BE2C (cell line): ENCODE measurements around the gene CAMSAP1.

Experiments used
- DNase-seq: peaks from one replicate; pipeline ENCODE4 v3.0.0-alpha.2; 2020
- H3K27me3 ChIP-seq: fragments of 250-450 bp; sonication (Bioruptor Pico); 2 replicates; pipeline ENCODE4 v1.5.1; 2020; ENCODE audit warnings: mild to moderate bottlenecking
- H3K36me3 ChIP-seq: fragments of 250-450 bp; sonication (Bioruptor Pico); 2 replicates; pipeline ENCODE4 v1.5.1; 2020; ENCODE audit warnings: mild to moderate bottlenecking
- H3K4me1 ChIP-seq: fragments of 250-450 bp; sonication (Bioruptor Pico); 2 replicates; pipeline ENCODE4 v1.5.1; 2020
- H3K4me3 ChIP-seq: 2 replicates; pipeline ENCODE4 v1.5.1; 2011; ENCODE audit warnings: low read depth, low read length
- H3K9me3 ChIP-seq: fragments of 250-450 bp; sonication (Bioruptor Pico); 2 replicates; pipeline ENCODE4 v1.5.1; 2020
- CTCF ChIP-seq: IDR thresholded peaks from 2 replicates; pipeline ENCODE4 v1.5.1; 2012; ENCODE audit warnings: mild to moderate bottlenecking, low read depth, low read length

CAMSAP1 gene

GRCh38 chr9:135910216-135910615, 2.9 kb upstream of the CAMSAP1 start:
- H3K4me1 ChIP-seq: peaks cover 5% of the 10 kb centered on the region; the same call in 1 of the 2 replicates
- no peaks in the 10 kb centered on the region; the same call in 1 of the 2 replicates for H3K9me3 ChIP-seq
- no peak for DNase-seq
- TF ChIP-seq CTCF: no peak
- no peak overlapping the region for H3K4me3 ChIP-seq
- peaks cover 30% of the 10 kb centered on the region for H3K36me3 ChIP-seq
- H3K27me3 ChIP-seq: no peaks in the 10 kb centered on the region

DNA sequence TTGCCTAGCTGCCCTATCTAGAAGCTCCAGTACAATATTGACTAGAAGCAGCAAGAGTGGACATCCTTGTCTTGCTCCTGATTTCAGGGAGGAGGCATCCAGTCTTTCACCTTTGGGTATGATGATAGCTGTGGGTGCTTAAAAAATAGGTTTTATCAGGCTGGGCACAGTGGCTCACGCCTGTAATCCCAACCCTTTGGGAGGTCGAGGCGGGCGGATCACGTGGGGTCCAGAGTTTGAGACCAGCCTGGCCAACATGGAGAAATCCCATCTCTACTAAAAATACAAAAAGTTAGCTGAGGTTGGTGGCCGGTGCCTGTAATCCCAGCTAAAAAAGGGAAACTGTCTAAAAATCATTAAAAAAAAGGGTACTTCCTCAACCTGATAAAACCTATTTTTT, 2.0 kb upstream of the CAMSAP1 start:
- no peak overlapping the region for H3K4me3 ChIP-seq
- no peaks in the 10 kb centered on the region for H3K27me3 ChIP-seq
- H3K36me3 ChIP-seq: peaks cover 30% of the 10 kb centered on the region
- peaks cover 5% of the 10 kb centered on the region; the same call in 1 of the 2 replicates for H3K4me1 ChIP-seq
- no peak for TF ChIP-seq CTCF
- H3K9me3 ChIP-seq: no peaks in the 10 kb centered on the region; the same call in 1 of the 2 replicates
- no peak for DNase-seq

GRCh38 chr9:135908754-135909204, 1.4 kb upstream of the CAMSAP1 start:
- Histone ChIP-seq H3K27me3 (no peaks in the 10 kb centered on the region), H3K4me3 (no peak overlapping the region; the same call in 1 of the 2 replicates), H3K36me3 (peaks cover 27% of the 10 kb centered on the region), H3K9me3 (no peaks in the 10 kb centered on the region; the same call in 1 of the 2 replicates), H3K4me1 (peaks cover 5% of the 10 kb centered on the region; the same call in 1 of the 2 replicates)
- DNase-seq: no peak
- no peak for TF ChIP-seq CTCF

DNA sequence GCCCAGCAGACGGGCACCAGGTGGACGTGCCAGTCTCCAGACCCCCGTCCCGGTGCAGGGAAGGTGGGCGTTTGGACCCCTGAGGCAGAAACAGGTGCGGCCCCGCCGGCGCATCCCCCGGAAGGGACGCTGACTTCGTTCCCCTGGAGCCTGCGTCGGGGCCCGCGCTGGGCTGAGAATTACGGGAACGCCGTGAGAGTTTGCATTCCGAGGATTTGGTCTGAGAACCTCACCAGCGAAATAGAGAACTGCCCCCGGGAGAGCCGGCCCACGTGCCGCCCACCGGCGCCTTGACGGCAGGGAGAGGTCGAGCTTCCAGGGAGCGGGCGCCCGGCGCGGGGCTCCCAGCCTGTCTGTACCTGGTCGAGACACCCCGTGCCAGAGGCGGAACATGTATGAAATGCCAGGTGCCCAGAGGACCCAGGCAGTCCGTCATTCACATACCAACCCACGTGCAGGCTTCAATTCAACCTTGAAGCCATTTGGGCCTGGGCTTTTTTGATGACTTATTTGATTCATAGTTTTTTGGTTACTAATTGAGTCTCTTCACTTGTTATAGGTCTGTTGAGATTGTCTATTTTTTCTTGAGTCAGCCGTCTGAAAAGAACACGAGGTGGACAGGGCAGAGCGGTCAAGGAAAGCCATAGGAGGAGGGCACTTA, 877 bp upstream of the CAMSAP1 start:
- peaks cover 5% of the 10 kb centered on the region; the same call in 1 of the 2 replicates for H3K4me1 ChIP-seq
- H3K36me3 ChIP-seq: peaks cover 23% of the 10 kb centered on the region
- H3K4me3 ChIP-seq: peak overlapping the region; percentile 75
- no peaks in the 10 kb centered on the region; the same call in 1 of the 2 replicates for H3K9me3 ChIP-seq
- DNase-seq: no peak
- H3K27me3 ChIP-seq: no peaks in the 10 kb centered on the region
- TF ChIP-seq CTCF: no peak

DNA sequence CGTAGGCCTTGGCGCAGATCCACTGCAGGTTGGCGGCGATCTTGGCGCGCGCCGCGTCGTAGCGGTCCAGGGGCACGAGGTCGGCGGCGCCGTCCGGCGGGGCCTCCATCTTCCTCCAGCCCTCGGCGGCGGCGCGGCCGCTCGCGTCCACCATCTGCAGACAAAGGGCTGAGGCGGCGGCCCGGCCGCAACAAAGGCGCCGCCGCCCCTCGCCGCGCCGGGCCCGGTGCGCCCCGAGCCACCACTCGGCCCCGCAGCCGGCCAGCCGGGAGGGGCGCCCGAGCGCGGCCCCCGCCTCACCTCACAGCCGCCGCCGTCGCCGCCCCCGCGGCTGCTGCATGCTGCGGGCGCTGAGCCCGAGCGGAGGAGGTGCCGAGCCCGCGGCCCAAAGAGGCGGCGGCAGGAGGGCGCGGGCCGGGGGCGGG, 328 bp downstream of the CAMSAP1 start:
- H3K4me1 ChIP-seq: peaks cover 5% of the 10 kb centered on the region; the same call in 1 of the 2 replicates
- no peaks in the 10 kb centered on the region for H3K27me3 ChIP-seq
- H3K4me3 ChIP-seq: peak overlapping the region; percentile 84
- DNase-seq: no peak
- H3K9me3 ChIP-seq: no peaks in the 10 kb centered on the region; the same call in 1 of the 2 replicates
- peaks cover 19% of the 10 kb centered on the region for H3K36me3 ChIP-seq
- no peak for TF ChIP-seq CTCF
